Cardiac septum (tissue), 1 donor: ENCODE results near the gene USP13. TPM values are rescaled to one million over a fixed set of nuclear protein-coding genes. Genes with fewer than 3 reads are reported as not detected.

ENCODE experiments used
- DNase-seq: peaks from one replicate; pipeline ENCODE4 v3.0.0-alpha.2; 2020; ENCODE audit warnings: low spot score
- intact Hi-C: fragments of 100-400 bp; cut with DNase I; formaldehyde crosslinking; loops from one replicate; pipeline ENCODE4 v1.14.0; 2022
- total RNA-seq: library from RNA; stranded (reverse); fragmentation: NEBNext Ultra II Directional; extraction: Animal tissue kit (Norgen Biotek cat#: 25700); gene quantifications from one replicate; pipeline ENCODE4 v1.2.1, GENCODE V29; 2021
- donor health status: DM: no; HTN: no; CAD: no.

The USP13 gene
- total RNA-seq, 1 donor from 2014 or later = 128 TPM

- DNase-seq = no peak
- intact Hi-C loops = no loop called here
These were observed 73.3 kb downstream of the USP13 start for GRCh38 chr3:179726075-179726699.

- intact Hi-C loops = no loop called here
- DNase-seq = no peak
These were observed 76.2 kb downstream of the USP13 start for GRCh38 chr3:179729086-179729485.

- no peak for DNase-seq
- intact Hi-C loops = no loop called here
These were observed 77.1 kb downstream of the USP13 start for GRCh38 chr3:179729981-179730380.

GRCh38 chr3:179730506-179730905, 77.7 kb downstream of the USP13 start:
- intact Hi-C loops = no loop called here
- DNase-seq = no peak

GRCh38 chr3:179731544-179731943, 78.7 kb downstream of the USP13 start:
- no peak for DNase-seq
- intact Hi-C loops = no loop called here

GRCh38 chr3:179732661-179733348, 80.0 kb downstream of the USP13 start:
- intact Hi-C loops = no loop called here
- peak; percentile 79 for DNase-seq

- intact Hi-C loops = no loop called here
- DNase-seq = no peak
These were observed 81.0 kb downstream of the USP13 start for GRCh38 chr3:179733797-179734196.

GRCh38 chr3:179734497-179735281, 81.8 kb downstream of the USP13 start:
- intact Hi-C loops = loop anchor here (5.0 kb wide), 1 partner anchor 82 kb away; the partner anchor contains the start of gene USP13
- no peak for DNase-seq

GRCh38 chr3:179735321-179735720, 82.5 kb downstream of the USP13 start:
- intact Hi-C loops = loop anchor here (5.0 kb wide), 1 partner anchor 83 kb away; the partner anchor contains the start of gene USP13
- DNase-seq = no peak

- no peak for DNase-seq
- intact Hi-C loops = loop anchor here (5.0 kb wide), 1 partner anchor 87 kb away; the partner anchor contains the start of gene USP13
These were observed 86.2 kb downstream of the USP13 start for GRCh38 chr3:179738998-179739397.

- intact Hi-C loops = loop anchor here (5.0 kb wide), 1 partner anchor 88 kb away; the partner anchor contains the start of gene USP13
- no peak for DNase-seq
These were observed 87.2 kb downstream of the USP13 start for GRCh38 chr3:179739816-179740594.

GRCh38 chr3:179743913-179744312, 91.1 kb downstream of the USP13 start:
- no peak for DNase-seq
- intact Hi-C loops = no loop called here

- intact Hi-C loops = no loop called here
- no peak for DNase-seq
These were observed 91.8 kb downstream of the USP13 start for GRCh38 chr3:179744667-179745066.

- intact Hi-C loops = no loop called here
- no peak for DNase-seq
These were observed 92.2 kb downstream of the USP13 start for GRCh38 chr3:179745079-179745478.

- no peak for DNase-seq
- intact Hi-C loops = no loop called here
These were observed 92.9 kb downstream of the USP13 start for GRCh38 chr3:179745716-179746115.

- no peak for DNase-seq
These were observed 98.0 kb downstream of the USP13 start for GRCh38 chr3:179750720-179751328.

GRCh38 chr3:179760944-179761343, 108.1 kb downstream of the USP13 start:
- intact Hi-C loops = no loop called here
- DNase-seq = no peak

More at GRCh38 chr3:179750720-179751328, 98.0 kb downstream of the USP13 start:
- intact Hi-C loops = no loop called here

GRCh38 chr3:179765396-179765795, 112.6 kb downstream of the USP13 start:
- intact Hi-C loops = no loop called here
- DNase-seq = no peak
